ENCODE measurements around the gene LRRTM4. TPM values are rescaled to one million over a fixed set of nuclear protein-coding genes. Genes with fewer than 3 reads are reported as not detected.
"Not testable (repeated sequence)": the region's sequence is repeated elsewhere in the genome, so short reads cannot be mapped to it uniquely, and the experiment has no call there.

LRRTM4 gene
- total and polyA plus RNA-seq, 7 experiments from 2014 or later, result not detected

- peaks cover 0 to 6% (median 2%) of the 10 kb centered on the region in 11 donors for H3K9me3 Mint-ChIP-seq
- no peaks in the 10 kb centered on the region for H3K36me3 Mint-ChIP-seq
- no peaks in the 10 kb centered on the region for H3K4me1 ChIP-seq (ENCODE audit: control insufficient read depth in 2 of 2, insufficient read depth in 2 of 2, low read length in 2 of 2)
- H3K4me3 Mint-ChIP-seq, result no peak overlapping the region
- intact Hi-C loops (cut with micrococcal nuclease), result no loop called here
- ChIA-PET POLR2A (no interaction called here), CTCF (no interaction called here)
- DNase-seq (no peak), ATAC-seq (no peak)
- no peaks in the 10 kb centered on the region for H3K27me3 ChIP-seq (ENCODE audit: control insufficient read depth in 2 of 2, insufficient read depth in 2 of 2, low read length in 2 of 2)
- no peaks in the 10 kb centered on the region for H3K9me3 ChIP-seq (ENCODE audit: control insufficient read depth in 2 of 3, low read length in 3 of 3)
- H3K4me3 ChIP-seq (ENCODE audit: low read length), result no peak overlapping the region
- no peak overlapping the region for H3K27ac Mint-ChIP-seq
- H3K4me1 Mint-ChIP-seq, result no peaks in the 10 kb centered on the region
- no peak overlapping the region for H3K27ac ChIP-seq (ENCODE audit: low read depth, low read length)
- H3K27me3 Mint-ChIP-seq, result no peaks in the 10 kb centered on the region
- no peaks in the 10 kb centered on the region for H3K36me3 ChIP-seq (ENCODE audit: control insufficient read depth in 2 of 3, insufficient read depth in 3 of 3, low read length in 3 of 3)
Observed at GRCh38 chr2:77054938-77055337, 467.2 kb downstream of the LRRTM4 start.

- Mint-ChIP-seq H3K27me3 (no peaks in the 10 kb centered on the region), H3K4me3 (no peak overlapping the region), H3K4me1 (no peaks in the 10 kb centered on the region), H3K36me3 (no peaks in the 10 kb centered on the region), H3K9me3 (peaks cover 0 to 28% (median 8%) of the 10 kb centered on the region in 11 donors), H3K27ac (no peak overlapping the region)
- ChIA-PET CTCF (no interaction called here), POLR2A (no interaction called here)
- Histone ChIP-seq H3K27me3 (ENCODE audit: control insufficient read depth in 2 of 2, insufficient read depth in 2 of 2, low read length in 2 of 2) (no peaks in the 10 kb centered on the region), H3K4me1 (ENCODE audit: control insufficient read depth in 2 of 2, insufficient read depth in 2 of 2, low read length in 2 of 2) (no peaks in the 10 kb centered on the region), H3K4me3 (ENCODE audit: low read length) (no peak overlapping the region), H3K36me3 (ENCODE audit: control insufficient read depth in 2 of 3, insufficient read depth in 3 of 3, low read length in 3 of 3) (no peaks in the 10 kb centered on the region), H3K9me3 (ENCODE audit: control insufficient read depth in 2 of 3, low read length in 3 of 3) (no peaks in the 10 kb centered on the region), H3K27ac (ENCODE audit: low read depth, low read length) (no peak overlapping the region)
- ATAC-seq (no peak), DNase-seq (no peak)
- intact Hi-C loops (cut with micrococcal nuclease), result loop anchor here in 1 of 2 donors (5.0 kb wide), 1 partner anchor 679 kb away; no protein-coding TSS in a partner anchor
Observed at GRCh38 chr2:77046339-77046738, 475.8 kb downstream of the LRRTM4 start.

- H3K27ac Mint-ChIP-seq; DNase-seq; H3K4me3 Mint-ChIP-seq; CTCF ChIA-PET; H3K36me3 Mint-ChIP-seq; H3K4me3 ChIP-seq (ENCODE audit: low read length); H3K27me3 Mint-ChIP-seq; ATAC-seq; H3K9me3 ChIP-seq (ENCODE audit: control insufficient read depth in 2 of 3, low read length in 3 of 3); H3K27me3 ChIP-seq (ENCODE audit: control insufficient read depth in 2 of 2, insufficient read depth in 2 of 2, low read length in 2 of 2); H3K4me1 ChIP-seq (ENCODE audit: control insufficient read depth in 2 of 2, insufficient read depth in 2 of 2, low read length in 2 of 2); H3K27ac ChIP-seq (ENCODE audit: low read depth, low read length); H3K36me3 ChIP-seq (ENCODE audit: control insufficient read depth in 2 of 3, insufficient read depth in 3 of 3, low read length in 3 of 3); POLR2A ChIA-PET; H3K4me1 Mint-ChIP-seq: not testable (repeated sequence)
- H3K9me3 Mint-ChIP-seq, result peaks cover 0 to 28% (median 6%) of the 10 kb centered on the region in 11 donors
- intact Hi-C loops (cut with micrococcal nuclease), result loop anchor here in 1 of 2 donors (5.0 kb wide), 1 partner anchor 678 kb away; no protein-coding TSS in a partner anchor
Observed at GRCh38 chr2:77045456-77045855, 476.7 kb downstream of the LRRTM4 start.

- H3K4me3 ChIP-seq (ENCODE audit: low read length), result no peak overlapping the region
- H3K9me3 Mint-ChIP-seq, result peaks cover 0 to 8% (median 0%) of the 10 kb centered on the region in 11 donors
- no peak overlapping the region for H3K27ac Mint-ChIP-seq
- no peaks in the 10 kb centered on the region for H3K9me3 ChIP-seq (ENCODE audit: control insufficient read depth in 2 of 3, low read length in 3 of 3)
- DNase-seq (no peak), ATAC-seq (no peak)
- H3K4me1 Mint-ChIP-seq, result no peaks in the 10 kb centered on the region
- no peaks in the 10 kb centered on the region for H3K4me1 ChIP-seq (ENCODE audit: control insufficient read depth in 2 of 2, insufficient read depth in 2 of 2, low read length in 2 of 2)
- no peaks in the 10 kb centered on the region for H3K36me3 Mint-ChIP-seq
- no peak overlapping the region for H3K4me3 Mint-ChIP-seq
- no peaks in the 10 kb centered on the region for H3K27me3 ChIP-seq (ENCODE audit: control insufficient read depth in 2 of 2, insufficient read depth in 2 of 2, low read length in 2 of 2)
- intact Hi-C loops (cut with micrococcal nuclease), result no loop called here
- H3K27ac ChIP-seq (ENCODE audit: low read depth, low read length), result no peak overlapping the region
- H3K36me3 ChIP-seq (ENCODE audit: control insufficient read depth in 2 of 3, insufficient read depth in 3 of 3, low read length in 3 of 3), result no peaks in the 10 kb centered on the region
- H3K27me3 Mint-ChIP-seq, result no peaks in the 10 kb centered on the region
- ChIA-PET CTCF (no interaction called here), POLR2A (no interaction called here)
Observed at GRCh38 chr2:77034445-77034844, 487.7 kb downstream of the LRRTM4 start.

- H3K9me3 Mint-ChIP-seq, result peaks cover 0 to 16% (median 6%) of the 10 kb centered on the region in 11 donors
- not testable (repeated sequence) for H3K4me3 Mint-ChIP-seq
Observed at GRCh38 chr2:77029237-77029636, 492.9 kb downstream of the LRRTM4 start.

GRCh38 chr2:77028032-77028600 lies 494.1 kb downstream of the LRRTM4 start:
- H3K27ac Mint-ChIP-seq, result no peak overlapping the region
- H3K9me3 ChIP-seq (ENCODE audit: control insufficient read depth in 2 of 3, low read length in 3 of 3), result no peaks in the 10 kb centered on the region
- no peak overlapping the region for H3K27ac ChIP-seq (ENCODE audit: low read depth, low read length)
- CTCF ChIA-PET, result no interaction called here
- intact Hi-C loops (cut with micrococcal nuclease), result no loop called here
- no peaks in the 10 kb centered on the region for H3K36me3 Mint-ChIP-seq
- no peak overlapping the region for H3K4me3 ChIP-seq (ENCODE audit: low read length)
- no peaks in the 10 kb centered on the region for H3K36me3 ChIP-seq (ENCODE audit: control insufficient read depth in 2 of 3, insufficient read depth in 3 of 3, low read length in 3 of 3)
- DNase-seq (no peak), ATAC-seq (no peak)
- no peaks in the 10 kb centered on the region for H3K27me3 ChIP-seq (ENCODE audit: control insufficient read depth in 2 of 2, insufficient read depth in 2 of 2, low read length in 2 of 2)
- peaks cover 0 to 19% (median 5%) of the 10 kb centered on the region in 11 donors for H3K9me3 Mint-ChIP-seq
- H3K27me3 Mint-ChIP-seq, result no peaks in the 10 kb centered on the region
- H3K4me1 ChIP-seq (ENCODE audit: control insufficient read depth in 2 of 2, insufficient read depth in 2 of 2, low read length in 2 of 2), result no peaks in the 10 kb centered on the region
- POLR2A ChIA-PET, result no interaction called here
- no peaks in the 10 kb centered on the region for H3K4me1 Mint-ChIP-seq
- H3K4me3 Mint-ChIP-seq, result no peak overlapping the region

More at GRCh38 chr2:77029237-77029636, 492.9 kb downstream of the LRRTM4 start:
- POLR2A ChIA-PET; intact Hi-C loops (cut with micrococcal nuclease); H3K36me3 ChIP-seq (ENCODE audit: control insufficient read depth in 2 of 3, insufficient read depth in 3 of 3, low read length in 3 of 3); H3K4me1 Mint-ChIP-seq; ATAC-seq; H3K4me1 ChIP-seq (ENCODE audit: control insufficient read depth in 2 of 2, insufficient read depth in 2 of 2, low read length in 2 of 2); H3K27ac ChIP-seq (ENCODE audit: low read depth, low read length); DNase-seq; H3K9me3 ChIP-seq (ENCODE audit: control insufficient read depth in 2 of 3, low read length in 3 of 3); H3K27ac Mint-ChIP-seq; H3K36me3 Mint-ChIP-seq; H3K4me3 ChIP-seq (ENCODE audit: low read length); H3K27me3 Mint-ChIP-seq; H3K27me3 ChIP-seq (ENCODE audit: control insufficient read depth in 2 of 2, insufficient read depth in 2 of 2, low read length in 2 of 2); CTCF ChIA-PET: not testable (repeated sequence)

DNA sequence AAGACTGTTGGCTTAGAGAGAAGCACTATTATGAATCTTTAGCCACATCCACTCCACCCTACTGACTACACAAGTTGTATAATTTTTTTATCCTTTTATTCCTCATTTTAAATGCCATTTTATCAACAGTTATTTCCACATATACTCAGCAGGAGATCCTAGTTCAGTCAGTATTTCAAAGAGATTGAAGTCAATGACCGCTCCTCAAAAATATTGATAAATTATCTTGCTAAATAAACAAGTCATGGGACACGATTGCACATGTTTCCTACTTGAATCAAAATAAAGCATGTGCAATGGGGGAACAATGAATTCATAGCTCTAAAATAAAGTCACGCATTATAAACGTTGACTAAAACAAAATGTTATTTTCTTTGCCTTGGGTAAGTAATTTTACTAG lies 496.5 kb downstream of the LRRTM4 start:
- no peaks in the 10 kb centered on the region for H3K4me1 Mint-ChIP-seq
- Histone ChIP-seq H3K27me3 (ENCODE audit: control insufficient read depth in 2 of 2, insufficient read depth in 2 of 2, low read length in 2 of 2) (no peaks in the 10 kb centered on the region), H3K4me3 (ENCODE audit: low read length) (no peak overlapping the region), H3K4me1 (ENCODE audit: control insufficient read depth in 2 of 2, insufficient read depth in 2 of 2, low read length in 2 of 2) (no peaks in the 10 kb centered on the region), H3K36me3 (ENCODE audit: control insufficient read depth in 2 of 3, insufficient read depth in 3 of 3, low read length in 3 of 3) (no peaks in the 10 kb centered on the region), H3K9me3 (ENCODE audit: control insufficient read depth in 2 of 3, low read length in 3 of 3) (no peaks in the 10 kb centered on the region), H3K27ac (ENCODE audit: low read depth, low read length) (no peak overlapping the region)
- CTCF ChIA-PET, result no interaction called here
- intact Hi-C loops (cut with micrococcal nuclease), result no loop called here
- H3K36me3 Mint-ChIP-seq, result no peaks in the 10 kb centered on the region
- peaks cover 2 to 26% (median 8%) of the 10 kb centered on the region in 11 donors for H3K9me3 Mint-ChIP-seq
- no peak for DNase-seq
- POLR2A ChIA-PET, result no interaction called here
- ATAC-seq, result no peak
- H3K27me3 Mint-ChIP-seq, result no peaks in the 10 kb centered on the region
- H3K27ac Mint-ChIP-seq, result no peak overlapping the region
- H3K4me3 Mint-ChIP-seq, result no peak overlapping the region

All from naive thymus-derived CD4-positive, alpha-beta T cell (primary cell).